ENCODE measurements around the gene SMG6. TPM values are rescaled to one million over a fixed set of nuclear protein-coding genes. Genes with fewer than 3 reads are reported as not detected.
A peak's percentile ranks its signal among the peaks of the same experiment; 100 is the strongest.

The SMG6 gene
- total and polyA plus RNA-seq, 11 donors: 12.2 to 38.6 (median 22.1) TPM

DNA sequence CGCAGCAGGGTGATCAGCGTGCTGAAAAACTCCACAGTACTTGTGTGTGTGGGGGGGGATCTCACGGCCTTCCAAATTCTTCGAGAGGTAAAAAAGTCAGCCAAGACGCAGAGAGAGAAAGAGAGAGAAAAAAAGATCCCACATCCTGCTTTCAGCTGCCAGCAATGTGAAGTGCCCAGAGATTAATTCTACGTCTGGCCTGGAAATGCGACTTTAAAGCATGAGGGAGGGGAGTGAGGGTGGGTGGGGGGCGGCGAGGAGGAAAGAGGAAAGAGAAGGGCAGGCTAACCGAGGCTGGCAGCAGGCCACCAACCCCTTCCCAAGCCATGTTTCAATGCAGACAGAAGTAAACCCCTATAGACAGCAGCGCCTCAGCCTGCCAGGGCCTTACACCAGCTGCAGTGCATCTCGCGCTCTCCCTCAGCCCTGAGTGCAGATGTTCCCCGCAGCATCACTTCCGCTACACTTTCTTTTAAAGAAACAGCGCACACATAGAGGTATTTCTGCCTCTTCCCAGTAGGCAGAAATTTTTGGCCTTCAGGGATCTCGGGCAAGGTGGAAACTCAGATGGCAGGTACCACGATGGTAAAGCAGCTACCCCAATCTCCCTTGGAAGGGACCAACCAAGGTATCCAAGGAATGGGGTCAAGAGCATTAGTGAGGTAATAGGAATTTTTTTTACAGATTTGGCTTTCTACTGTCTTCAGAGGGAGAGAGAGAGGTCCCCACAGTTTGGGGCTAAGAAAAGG is 87.8 kb downstream of the SMG6 start:
- peak; percentile 81 to 88 (median 84) for DNase-seq
- 2 to 5% (median 3%) methylated on average over 17 to 18 of the region's 18 CpGs for WGBS, 4 donors
- Histone ChIP-seq H3K27ac (peak overlapping the region; percentile 74 to 95 (median 88)), H3K36me3 (peaks cover 0 to 7% (median 0%) of the 10 kb centered on the region in 9 donors), H3K4me3 (peak overlapping the region in 10 of 12 donors; percentile 12 to 47 (median 40)), H3K9me3 (no peaks in the 10 kb centered on the region), H3K4me1 (peaks cover 6 to 58% (median 46%) of the 10 kb centered on the region in 12 donors), H3K27me3 (no peaks in the 10 kb centered on the region)
- intact Hi-C loops (cut with DNase I): loop anchor here in 6 of 10 donors (2.0 to 5.0 kb wide), 5 partner anchors 35 to 43 kb away; no protein-coding TSS in a partner anchor
- no peak for TF ChIP-seq POLR2A (IDR thresholded peaks at IDR 0.05)
- peak in 1 of 12 donors; percentile 8 for TF ChIP-seq CTCF (IDR thresholded peaks at IDR 0.05)
- peak; percentile 70 to 80 (median 80) for ATAC-seq

- Histone ChIP-seq H3K4me3 (peak overlapping the region in 10 of 12 donors; percentile 12 to 47 (median 40)), H3K36me3 (peaks cover 0 to 7% (median 0%) of the 10 kb centered on the region in 9 donors), H3K4me1 (peaks cover 6 to 58% (median 47%) of the 10 kb centered on the region in 12 donors), H3K27ac (peak overlapping the region; percentile 74 to 95 (median 88)), H3K27me3 (no peaks in the 10 kb centered on the region), H3K9me3 (no peaks in the 10 kb centered on the region)
- DNase-seq (peak in 4 of 5 donors; percentile 70 to 89 (median 75)), ATAC-seq (peak; percentile 68 to 82 (median 76))
- no peak for TF ChIP-seq CTCF (IDR thresholded peaks at IDR 0.05)
- 3 to 6% (median 5%) methylated on average over 11 of the region's 11 CpGs for WGBS, 4 donors
- intact Hi-C loops (cut with DNase I): loop anchor here (1.0 to 5.0 kb wide), 6 partner anchors 34 to 43 kb away; no protein-coding TSS in a partner anchor
Measured at GRCh38 chr17:2214929-2215615, 88.5 kb downstream of the SMG6 start.

- peak in 4 of 5 donors; percentile 41 to 79 (median 63) for DNase-seq
- peaks cover 6 to 58% (median 47%) of the 10 kb centered on the region in 12 donors for H3K4me1 ChIP-seq
- TF ChIP-seq CTCF (IDR thresholded peaks at IDR 0.05): no peak
- TF ChIP-seq POLR2A (IDR thresholded peaks at IDR 0.05): no peak
Measured at GRCh38 chr17:2214047-2214928, 89.3 kb downstream of the SMG6 start.

More at GRCh38 chr17:2214047-2214928, 89.3 kb downstream of the SMG6 start:
- peak; percentile 69 to 76 (median 70) for ATAC-seq
- WGBS, 4 donors: 31 to 41% (median 38%) methylated on average over 17 of the region's 17 CpGs
- H3K4me3 ChIP-seq: peak overlapping the region in 7 of 12 donors; percentile 13 to 47 (median 38)
- no peaks in the 10 kb centered on the region for H3K27me3 ChIP-seq
- peaks cover 0 to 7% (median 0%) of the 10 kb centered on the region in 9 donors for H3K36me3 ChIP-seq
- no peaks in the 10 kb centered on the region for H3K9me3 ChIP-seq
- intact Hi-C loops (cut with DNase I): loop anchor here in 8 of 10 donors (1.0 to 5.0 kb wide), 6 partner anchors 33 to 42 kb away; no protein-coding TSS in a partner anchor
- H3K27ac ChIP-seq: peak overlapping the region; percentile 74 to 95 (median 88)

All from heart left ventricle (tissue), 16 donors.